NOMO-1 treated with dmso at 0.1 percent for 144 hours (cell line): ENCODE measurements around the gene ATXN10.
"Not testable (repeated sequence)": the region's sequence is repeated elsewhere in the genome, so short reads cannot be mapped to it uniquely, and the experiment has no call there.

Experiments
- DNase-seq: peaks from one replicate; lab custom pipeline; 2025; ENCODE audit not compliant: unreplicated experiment; lab: John Stamatoyannopoulos, UW

Gene ATXN10

DNA sequence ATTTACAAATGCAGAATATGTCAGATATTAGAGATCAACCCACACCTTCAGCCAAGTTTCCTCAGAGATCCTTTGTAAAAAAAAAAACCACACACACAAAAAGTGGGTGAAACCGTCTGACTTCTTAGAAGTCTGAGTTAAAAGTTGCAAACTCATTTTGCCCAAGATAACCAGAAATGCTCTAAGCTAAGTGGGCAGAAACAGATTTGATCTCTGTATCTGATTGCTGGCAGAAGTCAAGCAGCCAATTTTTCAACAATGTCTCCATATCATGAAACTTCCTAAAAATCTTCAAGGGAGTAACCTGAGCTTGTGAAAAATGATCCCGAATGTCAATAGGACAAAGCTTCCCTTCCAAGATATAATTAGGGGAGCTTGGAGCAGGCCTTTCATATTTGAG lies 28.6 kb upstream of the ATXN10 start:
- no peak for DNase-seq

DNA sequence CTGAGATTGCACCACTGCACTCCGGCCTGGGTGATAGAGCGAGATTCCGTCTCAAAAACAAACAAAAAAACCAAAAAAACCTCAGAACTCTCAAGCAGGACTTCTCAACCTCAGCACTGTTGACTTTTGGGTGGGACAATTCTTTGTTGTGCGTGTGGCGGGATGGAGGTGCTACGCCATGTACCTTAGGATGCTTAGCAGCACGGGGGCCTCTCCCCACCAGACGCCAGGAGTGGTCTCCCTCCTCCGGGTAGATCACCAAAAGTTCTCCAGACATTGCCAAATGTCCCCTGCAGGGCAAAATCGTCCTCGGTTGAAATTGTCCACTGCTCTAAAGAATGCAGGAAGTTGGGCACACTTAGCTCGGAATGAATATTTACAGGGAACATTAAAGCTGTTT lies 26.9 kb upstream of the ATXN10 start:
- DNase-seq: no peak

DNA sequence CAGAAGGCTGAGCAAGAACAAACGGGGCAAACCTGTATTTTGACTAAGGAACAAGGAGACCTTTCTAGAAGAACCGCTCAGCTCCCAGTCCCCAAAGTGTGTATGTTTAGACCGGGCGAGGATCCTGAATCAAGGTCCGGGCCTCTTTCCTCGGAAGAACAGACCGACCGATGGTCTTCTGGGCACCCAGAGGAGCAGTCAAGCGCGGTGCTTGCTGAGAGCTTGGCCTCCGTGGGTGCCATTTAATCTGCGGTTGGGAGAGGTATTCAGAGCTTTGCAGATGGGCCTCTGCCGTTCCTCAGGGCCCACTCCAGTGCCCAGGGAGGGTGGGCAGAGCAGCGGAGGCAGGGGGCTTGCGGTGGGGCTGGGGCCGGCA lies 26.5 kb upstream of the ATXN10 start:
- DNase-seq: no peak

DNA sequence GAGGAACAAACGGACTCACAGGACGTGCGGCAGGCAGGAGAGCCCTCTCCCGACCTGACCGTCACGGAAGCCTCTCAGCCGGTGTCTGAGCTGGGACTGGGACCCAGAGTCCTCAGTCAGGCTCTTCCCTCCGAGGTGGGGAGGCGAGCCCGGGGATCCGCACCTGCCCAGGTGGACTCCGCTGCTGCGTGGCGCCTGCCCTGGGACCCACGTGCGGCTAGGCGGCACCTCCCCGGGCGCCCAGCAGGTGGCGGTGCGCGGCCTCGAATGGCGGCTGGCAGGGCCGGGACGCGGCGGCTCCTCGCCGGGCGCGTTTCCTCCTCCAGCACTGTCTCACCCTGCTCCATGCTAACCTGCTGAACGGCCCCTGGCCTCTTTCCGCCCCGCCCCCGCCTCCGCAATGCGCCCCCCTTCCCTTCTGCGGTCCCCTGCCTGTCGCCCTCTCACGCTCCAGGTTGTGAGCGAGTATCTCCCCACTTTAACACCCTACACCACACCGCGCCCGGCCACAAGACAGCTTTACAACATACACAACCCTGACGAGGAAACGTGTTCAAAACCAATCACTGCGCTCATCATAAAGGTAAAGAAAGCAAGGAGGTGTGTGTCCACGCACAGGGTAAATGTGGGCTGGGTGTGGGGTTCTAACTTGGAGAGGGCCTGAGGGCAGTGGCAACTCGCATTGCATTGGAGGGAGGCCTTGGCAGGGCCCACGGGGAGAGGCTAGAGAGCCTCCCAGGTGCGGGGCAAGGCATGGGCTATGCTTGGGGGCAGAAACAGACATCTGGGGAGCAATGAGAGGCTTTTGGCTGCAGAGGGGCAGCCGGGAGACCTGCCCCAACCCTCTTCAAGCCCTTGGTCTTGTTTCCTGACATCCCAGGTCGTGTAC lies 25.9 kb upstream of the ATXN10 start:
- DNase-seq: peak; percentile 58

DNA sequence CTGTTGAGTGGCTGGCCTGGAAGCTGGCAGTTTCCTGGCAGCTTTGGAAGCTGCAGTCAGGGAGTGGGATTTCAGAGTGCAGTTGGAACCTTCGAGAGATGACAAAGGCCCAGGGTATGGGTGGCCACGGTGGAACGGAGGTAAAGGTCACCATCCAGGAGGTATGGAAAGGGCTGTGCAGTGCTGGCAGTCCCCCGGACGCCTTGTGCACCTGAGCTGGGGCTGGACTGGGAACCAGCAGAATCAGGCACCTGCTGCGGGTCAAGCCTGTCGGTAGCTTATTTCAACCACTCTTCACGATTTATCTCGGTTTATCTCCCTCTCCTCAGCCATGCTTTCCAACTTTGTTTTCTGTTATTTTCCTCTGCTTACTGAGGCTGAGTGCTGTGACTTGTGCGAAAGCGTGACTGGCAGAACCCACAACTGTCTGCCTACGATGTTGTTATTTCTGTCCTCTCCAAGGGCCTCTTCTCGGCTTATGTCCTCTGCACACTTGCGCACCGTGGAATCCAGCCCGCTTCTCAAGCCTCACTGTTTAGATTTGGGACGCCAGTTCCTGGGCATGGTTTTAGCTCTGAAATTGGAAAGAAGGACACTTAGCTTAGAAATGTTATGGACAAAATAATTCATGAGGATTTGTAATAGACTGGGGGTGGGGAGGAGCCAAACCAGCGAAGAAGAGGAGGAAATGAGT lies 24.0 kb upstream of the ATXN10 start:
- DNase-seq: no peak

DNA sequence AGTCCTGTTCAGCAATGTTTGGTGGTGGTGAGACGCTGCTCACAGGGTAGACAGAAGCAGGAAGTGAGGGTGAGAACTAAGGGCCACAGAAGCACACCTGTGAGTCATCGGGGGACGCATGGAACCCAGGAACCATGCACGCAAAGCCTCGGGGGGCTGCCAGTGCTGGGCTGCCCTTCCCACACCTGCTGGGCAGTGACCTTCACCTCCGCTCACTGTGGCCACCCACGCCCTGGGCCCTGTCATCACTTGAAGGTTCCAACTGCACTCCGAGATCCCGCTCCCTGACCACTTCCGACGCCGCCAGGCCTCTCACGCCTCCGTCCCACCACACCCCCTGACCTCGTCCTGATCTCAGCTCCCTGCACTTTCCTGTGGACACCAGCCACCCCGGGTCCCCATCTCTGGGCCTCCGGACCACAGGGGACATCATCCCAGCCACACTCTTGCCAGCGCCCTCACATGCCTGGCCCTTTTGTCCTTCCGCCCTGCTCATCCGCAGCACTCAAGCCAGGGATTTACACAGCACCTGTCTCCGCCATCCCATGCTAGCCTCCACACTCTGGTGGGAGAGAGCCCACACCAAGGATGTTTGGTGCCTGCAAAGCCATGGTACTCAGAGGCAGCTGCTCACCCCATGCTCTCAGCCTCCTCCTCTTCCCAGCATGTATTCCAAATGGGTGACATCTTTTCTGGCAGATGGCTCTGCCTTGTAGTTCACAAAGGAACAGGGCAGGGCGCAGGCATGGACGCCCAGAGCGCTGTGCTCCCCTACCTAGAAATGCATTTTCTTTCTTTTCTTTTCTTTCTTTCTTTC lies 23.1 kb upstream of the ATXN10 start:
- DNase-seq: no peak

DNA sequence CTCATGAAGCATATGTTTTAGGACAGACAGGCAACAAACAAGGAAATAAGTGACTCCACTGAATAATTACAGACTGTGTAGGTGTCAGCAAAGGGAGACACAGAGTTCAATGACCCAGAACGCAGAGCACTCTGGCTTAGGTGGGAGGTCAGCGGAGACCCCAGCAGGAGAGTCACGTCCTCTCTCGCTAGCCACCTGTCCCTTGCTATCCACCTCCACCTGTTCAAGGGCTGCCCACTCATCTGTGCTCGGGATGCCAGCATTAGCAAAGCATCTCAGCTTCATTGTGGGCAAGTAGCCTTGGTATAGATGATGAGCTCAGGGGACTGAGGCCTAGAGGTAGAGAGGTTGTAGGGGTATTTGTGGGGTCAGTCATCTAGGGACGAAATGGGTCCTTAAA lies 21.8 kb upstream of the ATXN10 start:
- no peak for DNase-seq

DNA sequence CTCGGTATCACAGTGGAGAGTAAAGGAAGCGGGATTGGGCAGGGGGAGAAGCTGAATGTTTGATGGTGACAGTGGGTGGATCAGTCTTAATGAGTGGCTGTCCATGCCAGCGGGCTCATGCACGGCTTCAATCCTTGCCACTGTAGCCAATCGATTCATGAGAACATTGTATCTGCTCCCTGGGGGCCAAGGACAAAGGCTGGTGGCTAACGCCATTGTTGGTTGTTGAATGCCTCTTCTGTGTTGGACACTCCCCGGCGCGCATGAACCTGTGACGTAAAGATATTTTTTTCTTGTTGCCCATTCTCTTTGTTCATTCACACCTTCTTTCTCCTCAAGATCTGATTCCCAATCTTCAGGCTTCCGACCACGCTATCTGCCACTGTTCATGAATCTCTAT lies 20.9 kb upstream of the ATXN10 start:
- no peak for DNase-seq

DNA sequence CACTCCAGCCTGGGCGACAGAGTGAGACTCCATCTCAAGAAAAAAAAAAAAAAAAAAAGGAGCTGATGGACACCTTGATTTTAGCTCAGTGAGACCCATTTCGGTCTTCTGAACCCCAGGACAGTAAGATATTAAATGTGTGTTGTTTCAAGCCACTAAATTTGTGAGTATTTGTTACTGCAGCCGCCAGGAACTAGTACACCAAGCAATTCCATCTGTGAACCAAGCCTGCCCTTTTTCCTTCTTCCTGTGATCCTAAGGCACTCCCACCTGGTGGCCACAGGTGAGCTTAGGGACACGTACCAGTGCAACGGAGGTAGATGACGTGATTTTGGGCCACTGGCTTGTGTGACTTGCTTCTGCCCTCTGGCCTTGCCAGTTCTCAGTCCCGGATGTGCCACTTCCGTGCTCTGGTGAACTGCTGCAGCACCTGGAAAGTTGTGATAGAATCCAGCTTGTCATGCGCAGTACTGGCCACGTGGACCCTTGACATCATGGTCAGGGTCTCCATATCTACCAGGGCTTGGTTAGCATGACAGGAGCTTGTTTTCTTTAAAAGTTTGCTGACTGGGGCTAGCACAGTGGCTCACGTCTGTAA lies 19.6 kb upstream of the ATXN10 start:
- no peak for DNase-seq

DNA sequence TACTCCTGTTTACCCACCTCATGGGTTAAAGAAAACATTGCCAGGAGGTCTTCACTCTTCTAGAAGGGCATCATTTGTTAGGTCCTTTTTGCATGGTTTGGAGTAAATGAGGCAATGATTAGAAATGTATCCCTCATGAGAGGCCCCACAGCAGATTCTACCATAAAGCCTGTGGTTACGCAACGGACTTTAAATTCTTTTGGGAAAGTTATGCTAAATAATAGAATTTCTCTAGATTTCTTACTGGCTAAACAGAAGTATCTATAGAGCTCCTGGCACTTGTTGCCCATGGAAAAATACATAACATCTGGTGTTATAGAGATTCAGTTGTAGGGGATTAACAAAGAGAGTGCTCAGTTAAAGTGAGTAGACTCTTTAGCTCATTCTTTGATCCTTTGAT lies 15.1 kb upstream of the ATXN10 start:
- DNase-seq: no peak

DNA sequence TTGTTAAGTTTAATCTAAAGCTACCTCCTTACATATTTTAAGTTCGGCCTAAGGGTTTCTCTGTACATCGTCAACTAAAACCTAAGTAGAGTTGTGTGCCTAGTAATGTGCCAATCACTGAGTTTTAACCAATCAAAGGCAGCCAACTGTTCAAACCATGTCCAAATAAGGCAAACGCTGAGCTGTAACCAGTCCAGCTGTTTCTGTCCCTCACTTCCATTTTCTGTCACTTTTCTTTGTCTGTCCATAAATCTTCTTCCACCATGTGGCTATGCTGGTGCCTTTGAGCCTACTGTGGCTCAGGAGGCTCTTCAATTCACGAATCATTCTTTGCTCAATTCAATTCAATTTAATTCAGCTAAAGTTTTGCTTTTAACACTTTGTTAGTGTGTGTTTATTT lies 13.9 kb upstream of the ATXN10 start:
- DNase-seq: no peak

DNA sequence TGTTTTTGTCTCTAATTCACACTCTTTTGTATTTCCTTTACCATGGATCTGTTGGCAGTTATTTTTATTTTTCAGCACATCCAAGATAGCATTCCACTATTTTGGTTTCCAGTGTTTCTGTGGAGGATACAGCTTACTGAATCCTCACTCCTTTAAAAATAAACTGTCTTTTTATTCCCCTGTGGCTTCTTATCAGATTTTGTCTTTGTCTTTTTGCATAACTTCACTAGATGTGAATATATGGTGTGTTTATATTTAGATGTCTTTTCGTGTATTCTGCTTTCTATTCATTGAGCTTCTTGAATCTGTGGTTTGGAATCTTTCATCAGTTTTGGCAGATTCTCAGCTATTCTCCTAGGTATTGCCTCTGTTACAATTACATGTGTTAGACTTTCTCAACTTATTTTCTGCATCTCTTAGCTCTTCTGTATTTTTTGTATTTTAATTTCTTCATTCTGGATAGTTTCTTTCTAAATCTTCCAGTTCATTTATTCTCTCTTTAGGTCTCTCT lies 7.4 kb upstream of the ATXN10 start:
- no peak for DNase-seq

DNA sequence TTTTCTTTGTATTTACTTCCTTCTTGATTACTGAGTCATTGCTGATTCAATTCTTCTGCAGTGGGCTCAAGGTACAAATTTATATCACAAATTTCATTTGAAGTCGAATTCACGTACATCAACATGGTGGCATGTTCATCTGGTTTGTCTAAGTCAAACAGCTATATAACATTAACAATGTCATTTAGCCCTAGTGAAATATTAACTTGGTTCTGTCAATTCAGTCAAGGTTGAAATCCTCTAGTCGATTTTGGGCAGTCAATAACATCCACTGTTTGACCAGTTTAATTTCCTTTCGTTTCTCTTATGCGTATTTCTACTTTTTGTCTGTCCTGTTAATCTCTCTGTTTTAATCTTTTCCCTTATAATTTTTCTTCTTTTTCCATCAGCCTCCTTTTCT lies 4.1 kb upstream of the ATXN10 start:
- no peak for DNase-seq

DNA sequence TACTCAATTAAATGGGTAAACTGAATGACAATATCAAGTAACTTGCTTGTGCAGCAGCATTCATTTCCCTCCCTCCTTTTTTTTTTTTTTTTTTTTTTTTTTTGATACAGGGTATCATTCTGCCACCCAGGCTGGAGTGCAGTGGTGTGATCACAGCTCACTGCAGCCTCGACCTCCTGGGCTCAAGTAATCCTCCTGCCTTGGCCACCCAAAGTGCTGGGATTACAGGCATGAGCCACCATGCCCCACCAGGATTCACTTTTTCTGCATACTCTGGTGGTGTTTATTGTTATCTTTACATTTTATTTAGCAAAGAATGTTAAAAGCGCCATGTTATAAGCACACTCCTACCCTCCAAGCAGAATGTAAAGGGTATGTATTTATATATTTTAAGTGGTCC lies 1.3 kb upstream of the ATXN10 start:
- DNase-seq: not testable (repeated sequence)

DNA sequence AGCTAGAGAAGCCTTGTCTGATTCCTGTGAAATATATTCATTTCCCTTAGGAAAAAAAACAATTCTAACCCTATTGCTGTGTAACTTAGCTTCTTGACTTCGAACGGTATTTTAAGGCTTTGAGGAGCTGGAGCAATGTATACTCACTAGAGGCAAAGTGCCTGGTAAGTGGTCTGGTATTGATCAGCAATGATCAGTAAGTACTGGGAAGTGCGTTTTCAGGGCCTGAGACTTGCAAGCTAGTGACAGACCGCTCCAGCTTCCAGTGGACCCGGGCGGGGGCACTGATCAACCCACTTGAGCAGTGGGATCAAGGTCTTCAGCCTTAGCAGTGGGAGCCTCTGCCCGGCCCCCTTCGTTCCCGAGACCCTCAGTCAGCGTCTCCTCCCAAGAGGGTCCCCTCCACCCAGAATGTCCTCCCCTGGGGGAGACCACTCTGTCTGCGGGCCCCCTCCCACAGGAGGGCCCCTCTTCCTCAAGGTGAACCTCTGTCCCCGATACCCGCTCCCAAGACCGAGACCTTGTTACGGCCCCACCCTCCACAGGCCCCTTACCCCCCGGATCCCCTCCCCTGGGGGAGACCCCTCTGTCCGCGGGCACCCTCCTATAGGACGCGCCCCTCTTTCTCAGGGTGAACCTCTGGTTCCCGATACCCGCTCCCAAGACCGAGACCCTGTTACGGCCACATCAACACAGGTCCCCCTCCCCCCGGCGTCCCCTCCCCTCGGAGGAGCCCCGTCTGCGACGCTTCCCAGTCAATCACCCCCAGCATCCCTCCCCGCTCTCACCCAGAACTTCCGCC lies 452 bp upstream of the ATXN10 start:
- no peak for DNase-seq

DNA sequence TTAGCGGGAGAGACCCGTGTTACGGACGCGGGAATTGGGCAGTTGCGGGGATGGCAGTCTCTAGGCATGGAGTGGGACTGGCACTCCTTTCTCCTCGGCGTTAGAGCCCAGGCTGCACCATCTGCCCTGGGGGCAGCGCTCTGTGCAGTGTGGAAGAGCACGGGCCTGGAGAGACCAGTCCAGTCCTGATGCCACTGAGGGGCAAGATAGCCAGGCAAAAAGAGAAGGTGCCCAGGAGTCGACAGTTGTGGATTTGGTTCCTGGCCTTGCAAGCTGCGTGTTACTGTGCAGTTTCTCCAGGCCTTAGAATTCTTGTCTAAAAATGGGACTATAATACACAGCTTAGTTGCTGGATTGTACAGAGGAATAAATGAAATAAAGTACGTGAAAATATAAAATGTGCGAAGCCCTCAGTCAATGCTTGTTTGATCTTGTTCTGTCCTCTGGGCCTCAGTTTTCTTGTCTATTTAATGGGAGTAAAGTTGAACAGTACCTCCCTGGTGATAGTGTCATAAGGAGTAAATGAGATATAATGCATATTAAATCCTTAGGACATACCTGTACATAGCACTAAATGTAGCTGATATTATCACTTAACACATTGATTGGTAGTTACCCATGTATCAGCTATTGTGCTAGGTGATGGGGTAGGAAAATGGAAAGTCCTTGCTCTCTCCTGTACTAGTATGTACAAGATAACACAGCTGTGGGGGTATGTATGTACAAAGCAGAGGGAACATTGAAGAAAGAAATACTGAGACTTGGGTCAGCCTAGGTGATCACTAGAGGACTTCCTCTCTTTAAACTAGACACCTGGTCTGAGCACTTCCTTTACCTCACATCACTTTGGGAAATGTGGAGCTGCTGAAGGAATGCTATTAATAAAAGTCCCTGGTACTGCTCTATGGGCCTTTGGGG lies 1.2 kb downstream of the ATXN10 start:
- DNase-seq: no peak

DNA sequence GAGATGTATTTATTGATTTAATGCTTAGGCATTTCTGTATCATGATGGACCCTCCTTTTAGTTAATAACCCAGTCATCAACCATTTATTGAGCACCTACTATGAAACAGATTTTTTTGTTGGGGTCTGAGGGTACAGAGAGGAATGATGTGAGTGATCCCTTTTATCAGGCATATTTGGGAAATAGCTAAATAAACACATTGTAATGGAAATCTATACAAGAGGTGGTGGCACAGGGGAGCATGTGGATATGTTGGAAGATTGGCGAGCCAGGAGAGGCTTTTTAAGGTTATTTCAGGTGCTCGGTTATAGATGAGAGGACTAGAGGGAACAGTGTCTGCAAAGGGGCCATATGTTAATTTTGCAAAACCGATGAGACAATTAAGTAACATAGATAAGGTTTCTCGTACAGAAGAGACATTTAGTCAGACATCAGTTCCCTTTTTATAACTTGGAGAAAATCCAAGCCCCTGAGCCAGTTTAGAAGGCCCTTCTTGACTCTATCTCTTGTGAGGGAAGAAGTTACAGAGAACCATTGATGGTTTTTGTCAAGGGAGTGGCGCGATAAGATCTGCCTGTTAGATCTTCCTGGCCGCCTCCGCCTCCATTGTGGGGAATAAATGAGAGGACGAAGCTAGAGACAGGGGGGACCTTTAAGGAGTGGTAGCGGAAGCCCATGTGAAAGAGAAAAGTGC lies 2.0 kb downstream of the ATXN10 start:
- DNase-seq: peak; percentile 47

DNA sequence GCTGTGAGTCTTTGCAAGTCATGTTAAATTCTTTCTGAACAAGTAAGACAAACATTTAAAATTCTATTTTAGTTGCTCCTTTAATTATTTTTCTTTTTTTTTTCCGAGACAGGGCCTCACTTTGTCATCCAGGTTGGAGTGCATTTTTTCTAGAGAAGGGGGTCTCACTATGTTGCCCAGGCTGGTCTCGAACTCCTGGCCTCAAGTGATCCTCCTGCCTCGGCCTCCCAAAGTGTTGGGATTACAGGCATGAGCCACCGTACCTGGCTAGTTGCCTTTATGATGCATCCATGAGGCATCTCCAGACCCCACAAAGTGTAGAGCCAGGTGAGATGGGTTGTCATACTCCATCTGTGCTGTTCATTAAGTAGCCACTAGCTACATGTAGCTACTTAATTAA lies 4.4 kb downstream of the ATXN10 start:
- DNase-seq: no peak

DNA sequence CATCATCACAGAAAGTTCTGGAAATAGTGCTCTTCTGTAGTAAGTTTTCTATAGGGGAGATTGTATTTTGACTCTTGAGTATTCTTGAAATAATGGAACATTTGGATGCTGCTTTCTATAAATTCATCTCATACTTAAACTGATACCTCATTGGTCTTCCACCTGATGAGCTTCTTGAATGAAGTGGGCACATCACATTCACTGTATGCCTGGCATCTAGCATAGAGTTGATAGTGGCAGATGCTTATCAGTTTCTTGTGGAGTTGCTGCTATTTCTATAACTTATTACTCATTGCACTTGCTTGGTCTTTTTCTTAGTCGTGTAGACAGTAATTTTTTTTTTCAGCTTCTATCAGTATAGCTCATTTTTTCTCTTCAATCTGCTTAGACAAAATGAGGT lies 5.4 kb downstream of the ATXN10 start:
- no peak for DNase-seq
